Common myeloid progenitor, CD34-positive (primary cell): ENCODE measurements around the gene DPEP1.

Source experiments
- CTCF ChIA-PET: fragments of 350-600 bp; sonication (Branson Sonifier 250); formaldehyde crosslinking; loops from one replicate; lab custom pipeline; 2021; ENCODE audit warnings: antibody characterized with exemption; lab: Charles Lee
- POLR2A ChIA-PET: fragments of 350-600 bp; sonication (Branson Sonifier 250); formaldehyde crosslinking; loops from one replicate; lab custom pipeline; 2021; ENCODE audit warnings: antibody characterized with exemption; lab: Charles Lee
- DNase-seq, 3 donors: peaks; one replicate each; pipeline versions ENCODE4 v3.0.0 to v3.0.0-alpha.2; 2013
- H3K27ac ChIP-seq, 2 experiments: 1 replicate in 1 of 2; 2 replicates in 1 of 2; pipeline ENCODE4 v1.7.0; 2013; ENCODE audit warnings: inconsistent platforms in 2 of 2, low read length in 2 of 2, mild to moderate bottlenecking in 2 of 2, low read depth in 1 of 2, moderate library complexity in 1 of 2; ENCODE audit not compliant: severe bottlenecking in 2 of 2, insufficient read depth in 1 of 2, poor library complexity in 1 of 2
- H3K27me3 ChIP-seq, 5 experiments: replicated peaks in 2 of 5; 1 replicate in 3 of 5; 2 replicates in 2 of 5; pipeline versions ENCODE4 v1.6.1 to v1.7.0; 2013; ENCODE audit warnings: low read length in 4 of 5, mild to moderate bottlenecking in 2 of 5, moderate library complexity in 2 of 5, inconsistent platforms in 1 of 5; ENCODE audit not compliant: insufficient read depth in 5 of 5, control insufficient read depth in 4 of 5
- H3K36me3 ChIP-seq, 4 experiments: 1 replicate in 2 of 4; 2 replicates in 2 of 4; pipeline versions ENCODE4 v1.6.1 to v1.7.0; 2013; ENCODE audit warnings: low read length in 3 of 4, control low read depth in 1 of 4, mild to moderate bottlenecking in 1 of 4; ENCODE audit not compliant: control insufficient read depth in 4 of 4, insufficient read depth in 4 of 4
- H3K4me1 ChIP-seq, 4 experiments: 1 replicate in 3 of 4; 2 replicates in 1 of 4; pipeline versions ENCODE4 v1.6.1 to v1.7.1; 2013; ENCODE audit warnings: low read length in 3 of 4, mild to moderate bottlenecking in 3 of 4, control low read depth in 1 of 4, inconsistent platforms in 1 of 4, moderate library complexity in 1 of 4; ENCODE audit not compliant: control insufficient read depth in 4 of 4, insufficient read depth in 4 of 4; ENCODE audit errors: control extremely low read depth in 1 of 4
- H3K4me3 ChIP-seq, 7 experiments: 1 replicate in 4 of 7; 2 replicates in 3 of 7; pipeline versions ENCODE4 v1.5.1 to v1.7.0; 2013; ENCODE audit warnings: mild to moderate bottlenecking in 7 of 7, low read length in 6 of 7, moderate library complexity in 6 of 7, inconsistent platforms in 2 of 7, low read depth in 2 of 7, control low read depth in 1 of 7; ENCODE audit not compliant: insufficient read depth in 4 of 7, control insufficient read depth in 1 of 7; ENCODE audit errors: extremely low read depth in 1 of 7
- H3K9me3 ChIP-seq, 5 experiments: 1 replicate in 4 of 5; 2 replicates in 1 of 5; pipeline versions ENCODE4 v1.6.1 to v1.7.1; 2013; ENCODE audit warnings: low read length in 4 of 5, mild to moderate bottlenecking in 2 of 5, inconsistent platforms in 1 of 5, low read depth in 1 of 5, moderate library complexity in 1 of 5; ENCODE audit not compliant: control insufficient read depth in 4 of 5, insufficient read depth in 2 of 5; ENCODE audit errors: control extremely low read depth in 1 of 5
- WGBS: methylation state at CpG from one replicate; pipeline ENCODE4 v1.1.5; 2013; ENCODE audit not compliant: insufficient coverage; 5-methylcytosine and 5-hydroxymethylcytosine counted together

Gene DPEP1

DNA sequence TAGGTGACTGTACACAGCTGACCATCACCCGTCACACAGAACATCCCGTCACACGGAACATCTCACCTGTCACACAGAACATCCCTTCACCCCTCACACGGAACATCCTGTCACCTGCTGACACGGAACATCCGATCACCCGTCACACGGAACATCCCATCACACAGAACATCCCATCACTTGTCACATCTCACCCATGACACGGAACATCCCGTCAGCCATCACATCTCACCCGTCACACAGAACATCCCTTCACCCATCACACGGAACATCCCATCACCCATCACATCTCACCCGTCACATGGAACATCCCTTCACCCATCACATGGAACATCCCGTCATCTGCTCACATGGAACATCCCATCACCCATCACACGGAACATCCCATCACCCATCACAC, 34.1 kb upstream of the DPEP1 start:
- H3K27ac ChIP-seq: no peak overlapping the region
- H3K4me1 ChIP-seq: peaks cover 0 to 23% (median 15%) of the 10 kb centered on the region in 4 experiments
- 91% methylated on average over 14 of the region's 15 CpGs for WGBS
- H3K27me3 ChIP-seq: peaks cover 0 to 32% (median 2%) of the 10 kb centered on the region in 5 experiments
- DNase-seq: no peak
- H3K36me3 ChIP-seq: no peaks in the 10 kb centered on the region
- ChIA-PET CTCF (interaction anchor here (0.6 kb wide), 1 partner anchor 70 kb away, joined by 3 read pairs; no protein-coding TSS in a partner anchor), POLR2A (no interaction called here)
- no peak overlapping the region for H3K4me3 ChIP-seq
- H3K9me3 ChIP-seq: peaks cover 0 to 9% (median 0%) of the 10 kb centered on the region in 5 experiments

DNA sequence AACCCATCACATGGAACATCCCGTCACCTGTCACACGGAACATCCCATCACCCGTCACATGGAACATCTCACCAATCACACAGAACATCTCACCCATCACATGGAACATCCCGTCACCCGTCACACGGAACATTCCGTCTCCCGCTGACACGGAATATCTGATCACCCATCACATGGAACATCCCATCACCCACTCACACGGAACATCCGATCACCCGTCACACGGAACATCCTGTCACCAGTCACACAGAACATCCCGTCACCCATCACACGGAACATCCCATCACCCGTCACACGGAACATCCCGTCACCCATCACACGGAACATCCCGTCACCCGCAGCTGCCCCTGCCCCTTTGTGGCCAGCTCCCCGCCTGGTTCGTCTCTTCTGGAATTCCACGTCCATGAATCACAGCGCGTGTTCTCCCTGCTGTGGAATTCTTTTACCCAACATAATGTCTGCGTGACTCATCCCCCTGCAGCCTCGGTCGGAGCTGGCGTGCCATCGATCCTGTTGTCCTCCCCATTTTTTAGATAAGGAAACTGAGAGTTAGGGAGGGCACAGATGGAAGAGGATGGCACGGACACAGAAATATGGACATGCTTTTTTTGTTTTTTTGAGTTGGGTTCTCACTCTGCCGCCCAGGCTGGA, 32.3 kb upstream of the DPEP1 start:
- WGBS: 92% methylated on average over 28 of the region's 33 CpGs
- H3K4me1 ChIP-seq: peaks cover 0 to 9% (median 2%) of the 10 kb centered on the region in 4 experiments
- CTCF ChIA-PET: no interaction called here
- no peak overlapping the region for H3K27ac ChIP-seq
- peaks cover 0 to 9% (median 0%) of the 10 kb centered on the region in 5 experiments for H3K9me3 ChIP-seq
- POLR2A ChIA-PET: no interaction called here
- no peaks in the 10 kb centered on the region for H3K36me3 ChIP-seq
- no peak for DNase-seq
- no peak overlapping the region for H3K4me3 ChIP-seq
- H3K27me3 ChIP-seq: peaks cover 0 to 15% (median 0%) of the 10 kb centered on the region in 5 experiments

DNA sequence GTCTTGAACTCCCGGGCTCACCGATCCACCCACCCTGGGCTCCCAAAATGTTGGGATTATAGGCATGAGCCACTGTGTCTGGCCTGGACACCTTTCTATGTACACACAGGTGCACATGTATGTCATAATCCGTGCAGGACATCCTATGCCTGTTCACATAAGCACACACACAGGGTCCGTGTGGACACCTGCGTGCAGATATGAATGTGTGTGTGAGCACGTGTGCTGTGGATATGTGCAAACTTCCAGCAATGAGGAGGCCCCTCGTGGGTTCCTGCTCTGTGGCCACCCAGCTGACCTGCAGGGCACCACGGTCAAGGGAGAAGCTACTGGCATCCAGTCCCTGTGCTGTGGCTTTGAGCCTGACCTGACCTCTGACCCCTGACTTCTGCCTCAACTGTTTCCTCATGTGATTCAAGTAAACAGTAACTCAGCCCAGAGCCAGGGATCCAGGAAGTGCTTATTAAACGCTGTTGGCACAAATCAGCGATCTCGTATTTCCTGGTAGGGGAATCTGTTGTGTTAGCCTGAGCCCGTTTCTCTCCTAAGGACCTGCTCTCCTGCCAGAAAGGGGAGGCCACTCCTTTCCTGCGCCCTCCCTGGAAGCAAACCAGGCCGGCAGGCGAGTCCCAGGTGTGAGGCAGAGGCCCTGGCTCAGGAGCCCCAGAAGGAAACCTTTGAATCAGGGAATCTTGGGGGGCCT, 31.4 kb upstream of the DPEP1 start:
- H3K4me3 ChIP-seq: no peak overlapping the region
- CTCF ChIA-PET: no interaction called here

DNA sequence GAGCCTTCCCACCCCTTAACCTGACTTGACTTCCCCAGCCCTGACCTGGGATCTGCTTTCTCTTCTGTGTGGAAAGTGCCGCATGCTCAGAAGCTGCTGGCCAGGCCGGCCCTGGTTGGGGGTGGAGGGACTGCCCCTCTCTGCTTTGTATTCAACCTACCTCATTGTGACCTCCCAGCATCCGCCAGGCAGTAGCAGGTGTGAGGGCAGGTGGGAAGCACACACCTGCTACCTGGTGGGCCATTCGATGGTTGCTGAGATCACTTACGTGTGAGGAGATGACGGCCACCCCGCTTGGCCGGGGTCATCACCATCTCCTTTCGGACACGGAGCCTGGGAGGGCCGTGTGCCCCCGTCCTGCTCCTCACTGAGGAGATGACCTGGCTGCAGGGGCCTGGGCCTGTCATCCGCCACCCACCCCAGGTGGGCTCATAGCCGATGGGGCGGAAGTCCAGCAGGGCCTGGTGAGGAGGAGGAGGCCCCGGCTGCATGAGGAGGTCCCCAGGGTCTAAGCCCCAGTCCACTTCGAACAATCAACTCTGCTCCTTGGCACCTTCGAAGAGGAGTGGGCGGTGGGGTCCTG, 30.7 kb upstream of the DPEP1 start:
- Histone ChIP-seq H3K27me3 (peaks cover 0 to under 1% (median 0%) of the 10 kb centered on the region in 5 experiments), H3K9me3 (peaks cover 0 to 3% (median 0%) of the 10 kb centered on the region in 5 experiments), H3K4me3 (no peak overlapping the region), H3K36me3 (no peaks in the 10 kb centered on the region), H3K4me1 (peaks cover 0 to 7% (median 2%) of the 10 kb centered on the region in 4 experiments), H3K27ac (no peak overlapping the region)
- POLR2A ChIA-PET: no interaction called here
- 95% methylated on average over 15 of the region's 19 CpGs for WGBS
- CTCF ChIA-PET: no interaction called here
- no peak for DNase-seq

More for the DNA sequence above, 31.4 kb upstream of the DPEP1 start:
- Histone ChIP-seq H3K27me3 (peaks cover 0 to 7% (median 0%) of the 10 kb centered on the region in 5 experiments), H3K27ac (no peak overlapping the region), H3K4me1 (peaks cover 0 to 7% (median 2%) of the 10 kb centered on the region in 4 experiments), H3K9me3 (peaks cover 0 to 5% (median 0%) of the 10 kb centered on the region in 5 experiments), H3K36me3 (no peaks in the 10 kb centered on the region)
- DNase-seq: no peak
- WGBS: 64% methylated on average over 8 of the region's 15 CpGs
- POLR2A ChIA-PET: no interaction called here

DNA sequence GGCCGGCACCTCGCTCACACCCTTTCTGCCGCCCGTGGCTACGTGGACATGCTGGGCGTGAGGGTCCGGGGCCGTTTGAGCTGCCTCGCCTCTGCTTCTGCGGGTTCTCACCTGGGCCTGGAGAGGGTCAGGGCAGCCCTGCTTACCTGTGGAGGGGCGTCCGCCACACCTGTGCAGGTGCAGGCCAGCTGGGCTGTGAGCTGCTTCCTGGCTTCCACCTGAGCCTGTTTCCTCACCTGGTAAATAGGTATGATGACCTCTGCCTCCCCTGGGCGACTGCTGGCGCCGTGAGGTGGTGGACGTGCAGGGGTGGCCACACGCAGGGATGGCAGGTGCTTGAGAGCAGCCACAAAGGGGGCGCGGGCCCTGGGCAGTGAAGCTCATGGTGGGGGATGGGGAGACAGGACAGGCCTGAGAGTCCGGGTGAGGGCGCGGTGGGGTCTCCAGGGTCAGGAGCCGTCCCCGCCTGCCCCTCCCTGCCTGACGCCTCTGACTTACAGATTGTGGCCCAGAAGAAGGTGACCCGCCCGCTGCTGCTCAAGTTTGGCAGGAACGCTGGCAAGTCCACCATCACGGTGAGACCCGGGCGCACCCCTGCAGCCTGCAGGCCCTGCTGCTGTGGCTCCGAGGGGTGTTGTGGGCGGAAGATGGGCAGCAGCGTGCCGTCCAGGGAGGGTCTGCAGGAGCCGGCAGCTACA, 30.1 kb upstream of the DPEP1 start:
- 93% methylated on average over 33 of the region's 36 CpGs for WGBS
- no peak for DNase-seq
- no peak overlapping the region for H3K4me3 ChIP-seq
- peaks cover 0 to 3% (median 0%) of the 10 kb centered on the region in 5 experiments for H3K9me3 ChIP-seq
- ChIA-PET CTCF (interaction anchor here (0.6 kb wide), 1 partner anchor 56 kb away, joined by 3 read pairs; no protein-coding TSS in a partner anchor), POLR2A (no interaction called here)
- no peaks in the 10 kb centered on the region for H3K36me3 ChIP-seq
- H3K27me3 ChIP-seq: no peaks in the 10 kb centered on the region
- H3K4me1 ChIP-seq: peaks cover 0 to 7% (median 2%) of the 10 kb centered on the region in 4 experiments
- H3K27ac ChIP-seq: no peak overlapping the region

DNA sequence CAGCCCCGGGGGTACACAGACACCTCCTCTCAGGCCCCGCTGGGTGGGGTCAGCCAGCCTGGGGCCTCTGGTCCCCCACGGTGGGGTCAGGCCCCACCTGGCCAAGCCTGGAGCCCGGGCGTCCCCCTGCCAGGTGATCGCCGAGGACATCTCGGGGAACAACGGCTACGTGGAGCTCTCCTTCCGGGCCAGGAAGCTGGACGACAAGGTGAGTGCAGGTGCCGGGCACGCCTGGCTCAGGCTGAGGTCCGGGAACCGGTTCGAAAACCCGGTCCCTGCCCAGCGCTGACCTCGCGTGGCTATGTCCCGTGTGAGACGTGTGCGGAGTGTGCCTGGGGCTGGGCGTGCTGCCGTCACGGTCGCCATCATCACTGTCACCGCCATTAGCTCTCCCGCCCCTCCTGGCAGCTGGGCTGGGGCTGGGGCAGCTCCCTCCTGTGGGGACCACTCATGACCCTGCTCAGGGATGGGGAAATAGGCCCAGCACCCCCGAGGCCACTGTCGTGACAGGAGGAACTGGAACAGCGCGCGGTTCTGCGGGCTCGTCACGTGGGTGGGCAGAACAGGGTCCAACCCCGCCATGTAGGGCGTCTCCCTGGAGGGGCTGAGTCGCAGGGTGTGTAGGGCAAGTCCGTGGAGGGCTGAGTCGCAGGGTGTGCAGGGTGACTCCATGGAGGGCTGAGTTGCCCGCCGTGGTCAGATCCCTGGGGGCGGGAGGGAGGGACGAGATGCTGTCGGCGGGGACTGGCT, 29.4 kb upstream of the DPEP1 start:
- WGBS: 95% methylated on average over 45 of the region's 49 CpGs
- CTCF ChIA-PET: interaction anchor here (0.6 kb wide), 1 partner anchor 56 kb away, joined by 3 read pairs; no protein-coding TSS in a partner anchor
- H3K27ac ChIP-seq: no peak overlapping the region
- peaks cover 0 to 3% (median 0%) of the 10 kb centered on the region in 5 experiments for H3K9me3 ChIP-seq
- no peaks in the 10 kb centered on the region for H3K27me3 ChIP-seq
- peaks cover 0 to 7% (median 2%) of the 10 kb centered on the region in 4 experiments for H3K4me1 ChIP-seq
- POLR2A ChIA-PET: interaction anchor here (0.6 kb wide), 1 partner anchor 53 kb away, joined by 3 read pairs; no protein-coding TSS in a partner anchor
- no peak overlapping the region for H3K4me3 ChIP-seq
- no peak for DNase-seq
- H3K36me3 ChIP-seq: no peaks in the 10 kb centered on the region
